ENCODE data around the gene BANF2. TPM values are rescaled to one million over a fixed set of nuclear protein-coding genes. Genes with fewer than 3 reads are reported as not detected.

The BANF2 gene
- total RNA-seq, 1 experiment from 2014 or later: not detected

DNA sequence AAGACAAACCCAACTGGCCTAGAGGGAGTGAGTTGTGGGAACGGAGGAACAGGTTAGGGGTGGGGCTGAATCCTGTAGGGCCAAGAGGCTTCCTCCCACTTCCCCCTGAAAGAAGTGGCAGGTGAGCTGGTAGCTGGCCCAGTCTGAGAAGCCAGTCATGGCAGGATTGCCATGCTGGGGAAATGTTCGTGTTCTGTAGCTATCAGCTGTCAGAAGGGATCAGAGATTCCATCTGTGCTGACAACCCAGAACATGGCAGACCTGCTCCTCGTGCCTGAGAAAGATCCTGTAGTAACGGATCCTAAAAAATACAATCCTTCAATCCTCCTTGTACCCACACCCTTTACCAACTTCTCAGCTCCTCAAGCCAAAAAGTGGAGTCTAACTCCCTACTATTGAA, 43.0 kb downstream of the BANF2 start:
- Histone ChIP-seq H4K8ac (replicated peaks; ENCODE audit: insufficient read length, low read depth, low read length) (no peak overlapping the region), H3K4me2 (ENCODE audit: insufficient read depth, insufficient read length, low read length) (no peak overlapping the region), H2BK120ac (ENCODE audit: low read depth, low read length, poor library complexity, severe bottlenecking) (no peak overlapping the region), H3K56ac (ENCODE audit: insufficient read length, low read depth, low read length) (no peak overlapping the region), H2BK12ac (ENCODE audit: insufficient read length, low read depth, low read length) (no peak overlapping the region), H3K27ac (ENCODE audit: insufficient read length, low read depth, low read length) (no peak overlapping the region), H3K27me3 (ENCODE audit: insufficient read depth, low read length) (no peaks in the 10 kb centered on the region), H3K79me1 (ENCODE audit: insufficient read depth, low read depth, low read length, poor library complexity, severe bottlenecking) (no peaks in the 10 kb centered on the region), H3K23me2 (ENCODE audit: insufficient read length, low read depth, low read length, poor library complexity, severe bottlenecking) (no peaks in the 10 kb centered on the region), H3K18ac (ENCODE audit: insufficient read length, low read depth, low read length) (no peak overlapping the region), H3T11ph (ENCODE audit: low read length) (no peak overlapping the region), H3K14ac (ENCODE audit: insufficient read depth, low read length) (no peak overlapping the region), H3K4me1 (ENCODE audit: insufficient read depth, low read length) (no peaks in the 10 kb centered on the region; the same call in 1 of the 2 replicates), H3K79me2 (ENCODE audit: insufficient read depth, low read length) (no peaks in the 10 kb centered on the region), H2BK20ac (ENCODE audit: low read depth, low read length, poor library complexity, severe bottlenecking) (no peak overlapping the region), H4K20me1 (ENCODE audit: control insufficient read depth, insufficient read depth, insufficient read length) (no peaks in the 10 kb centered on the region), H3K9me3 (ENCODE audit: control insufficient read depth, low read depth, low read length) (peaks cover 4% of the 10 kb centered on the region), H4K91ac (ENCODE audit: insufficient read length, low read depth, low read length) (no peak overlapping the region), H3K23ac (ENCODE audit: insufficient read length, low read depth, low read length) (no peak overlapping the region), H3K4ac (ENCODE audit: low read depth, low read length) (no peak overlapping the region), H4K5ac (ENCODE audit: insufficient read length, low read depth, low read length) (no peak overlapping the region), H2BK5ac (ENCODE audit: insufficient read length, low read length) (no peak overlapping the region), H2AK5ac (ENCODE audit: insufficient read length, low read length) (no peak overlapping the region), H3K9ac (ENCODE audit: extremely low read depth, insufficient read length, low read length) (no peak overlapping the region), H2BK15ac (ENCODE audit: low read depth, low read length) (no peak overlapping the region), H2AFZ (ENCODE audit: low read length) (no peak overlapping the region)
- Mint-ChIP-seq H3K27ac (no peak overlapping the region), H3K4me3 (no peak overlapping the region), H3K9me3 (peaks cover 8 to 12% of the 10 kb centered on the region in 2 experiments), H3K27me3 (ENCODE audit: low read depth) (peaks cover 4% of the 10 kb centered on the region), H3K36me3 (ENCODE audit: insufficient read depth in 1 of 3, low read depth in 3 of 3) (peaks cover 6 to 7% (median 6%) of the 10 kb centered on the region in 3 experiments), H3K4me1 (peaks cover 10 to 14% of the 10 kb centered on the region in 2 experiments)
- TF ChIP-seq, protein P1, sequence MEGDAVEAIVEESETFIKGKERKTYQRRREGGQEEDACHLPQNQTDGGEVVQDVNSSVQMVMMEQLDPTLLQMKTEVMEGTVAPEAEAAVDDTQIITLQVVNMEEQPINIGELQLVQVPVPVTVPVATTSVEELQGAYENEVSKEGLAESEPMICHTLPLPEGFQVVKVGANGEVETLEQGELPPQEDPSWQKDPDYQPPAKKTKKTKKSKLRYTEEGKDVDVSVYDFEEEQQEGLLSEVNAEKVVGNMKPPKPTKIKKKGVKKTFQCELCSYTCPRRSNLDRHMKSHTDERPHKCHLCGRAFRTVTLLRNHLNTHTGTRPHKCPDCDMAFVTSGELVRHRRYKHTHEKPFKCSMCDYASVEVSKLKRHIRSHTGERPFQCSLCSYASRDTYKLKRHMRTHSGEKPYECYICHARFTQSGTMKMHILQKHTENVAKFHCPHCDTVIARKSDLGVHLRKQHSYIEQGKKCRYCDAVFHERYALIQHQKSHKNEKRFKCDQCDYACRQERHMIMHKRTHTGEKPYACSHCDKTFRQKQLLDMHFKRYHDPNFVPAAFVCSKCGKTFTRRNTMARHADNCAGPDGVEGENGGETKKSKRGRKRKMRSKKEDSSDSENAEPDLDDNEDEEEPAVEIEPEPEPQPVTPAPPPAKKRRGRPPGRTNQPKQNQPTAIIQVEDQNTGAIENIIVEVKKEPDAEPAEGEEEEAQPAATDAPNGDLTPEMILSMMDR (conservative IDR thresholded peaks at IDR 0.05): no peak
- no peak for DNase-seq
- WGBS (ENCODE audit: extremely low coverage, insufficient read length, low lambda C conversion rate): no CpG with 5 or more reads among the region's 4 CpGs
